ENCODE results near the gene ARMC9.

- no peak for TF ChIP-seq REST (IDR thresholded peaks at IDR 0.05; ENCODE audit: insufficient read depth in 1 of 2, low read depth in 2 of 2, low read length in 2 of 2)
- TF ChIP-seq POLR2AphosphoS5 (IDR thresholded peaks at IDR 0.05; ENCODE audit: low read depth, low read length), result no peak
- no peak for TF ChIP-seq TAF1 (IDR thresholded peaks at IDR 0.05; ENCODE audit: borderline replicate concordance, insufficient read depth, low read length)
These were observed 788 bp downstream of the ARMC9 start for GRCh38 chr2:231199219-231199618.

All from PFSK-1 (cell line).